ENCODE data around the gene NPHP4.

DNA sequence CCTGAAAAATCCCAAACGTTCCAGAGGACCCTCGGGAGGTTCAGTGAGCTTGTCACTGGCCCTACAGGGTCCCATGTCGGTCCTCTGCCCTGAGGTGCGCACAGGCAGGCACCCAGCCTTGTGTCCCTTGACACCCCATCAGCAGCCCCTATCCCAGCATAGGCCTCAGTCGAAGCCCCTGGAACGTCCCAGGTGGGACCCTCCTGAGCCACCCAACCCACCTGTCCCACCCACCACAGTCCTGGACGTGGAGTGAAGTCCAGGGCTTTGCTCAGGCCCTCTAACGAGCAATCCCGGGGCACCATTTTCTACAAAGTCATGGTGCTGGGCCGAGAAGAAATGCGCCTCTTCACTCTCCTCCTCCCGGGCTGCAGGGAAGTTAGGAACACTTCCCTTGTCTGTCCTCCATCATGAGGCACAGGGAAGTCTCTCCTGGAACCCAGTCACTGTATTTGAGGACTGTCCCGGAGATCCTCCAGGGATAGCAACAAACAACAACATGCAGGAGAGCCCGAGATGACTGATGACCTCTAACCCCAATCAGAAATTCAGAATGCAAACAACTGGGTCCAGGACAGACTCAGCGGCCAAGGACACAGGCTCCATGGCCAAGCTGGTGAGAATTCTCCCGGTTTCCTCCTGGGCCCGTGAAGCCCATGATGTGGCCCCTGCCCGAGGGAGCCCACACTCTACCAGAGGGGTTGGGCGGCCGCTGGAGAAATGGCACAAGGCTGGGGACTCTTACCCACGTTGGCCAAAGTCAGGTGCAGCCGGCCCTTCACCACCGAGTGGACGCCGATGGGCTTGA is 105.5 kb downstream of the NPHP4 start:
- TF ChIP-seq TOX (CRISPR knock-in tag; IDR thresholded peaks at IDR 0.05; ENCODE audit: borderline replicate concordance) (no peak), ZFP30 (CRISPR knock-in tag; IDR thresholded peaks at IDR 0.05) (no peak)
